ENCODE results near the gene HLA-G.

Gene HLA-G

GRCh38 chr6:29834564-29835436, 7.2 kb downstream of the HLA-G start:
- ChIA-PET CTCF (interaction anchor here (0.6 to 4.1 kb wide), 25 partner anchors 8 to 187 kb away, joined by 3 to 50 read pairs (median 4); no protein-coding TSS in a partner anchor), POLR2A (no interaction called here)
- no peak overlapping the region for H3K4me3 ChIP-seq (ENCODE audit: low read depth, low read length)
- DNase-seq (ENCODE audit: low read depth, low spot score), result no peak
- peak; percentile 73 for TF ChIP-seq CTCF (IDR thresholded peaks at IDR 0.05; ENCODE audit: insufficient read depth, low read length, missing control alignments)

- no peak overlapping the region for H3K4me3 ChIP-seq (ENCODE audit: low read depth, low read length)
- no peak for DNase-seq (ENCODE audit: low read depth, low spot score)
- no peak for TF ChIP-seq CTCF (IDR thresholded peaks at IDR 0.05; ENCODE audit: insufficient read depth, low read length, missing control alignments)
- ChIA-PET CTCF (interaction anchor here (1.0 to 2.8 kb wide), 4 partner anchors 9 to 173 kb away, joined by 3 to 11 read pairs (median 4); no protein-coding TSS in a partner anchor), POLR2A (no interaction called here)
Observed at GRCh38 chr6:29839917-29840316, 12.3 kb downstream of the HLA-G start.

- no peak overlapping the region for H3K4me3 ChIP-seq (ENCODE audit: low read depth, low read length)
- TF ChIP-seq CTCF (IDR thresholded peaks at IDR 0.05; ENCODE audit: insufficient read depth, low read length, missing control alignments), result no peak
- POLR2A ChIA-PET, result no interaction called here
- CTCF ChIA-PET, result interaction anchor here (2.8 kb wide), 1 partner anchor 172 kb away, joined by 11 read pairs; no protein-coding TSS in a partner anchor
- DNase-seq (ENCODE audit: low read depth, low spot score), result no peak
Observed at GRCh38 chr6:29841030-29841429, 13.4 kb downstream of the HLA-G start.

GRCh38 chr6:29845405-29846006, 17.9 kb downstream of the HLA-G start:
- POLR2A ChIA-PET, result no interaction called here
- CTCF ChIA-PET, result interaction anchor here (0.7 to 2.3 kb wide), 3 partner anchors 10 to 169 kb away, joined by 3 to 7 read pairs (median 3); no protein-coding TSS in a partner anchor
- H3K4me3 ChIP-seq (ENCODE audit: low read depth, low read length), result no peak overlapping the region
- DNase-seq (ENCODE audit: low read depth, low spot score), result no peak
- no peak for TF ChIP-seq CTCF (IDR thresholded peaks at IDR 0.05; ENCODE audit: insufficient read depth, low read length, missing control alignments)

GRCh38 chr6:29847871-29848630, 20.4 kb downstream of the HLA-G start:
- CTCF ChIA-PET, result interaction anchor here (0.6 to 3.5 kb wide), 31 partner anchors 8 to 323 kb away, joined by 3 to 67 read pairs (median 4); partner anchors contain the start of gene POLR1H
- DNase-seq (ENCODE audit: low read depth, low spot score), result no peak
- H3K4me3 ChIP-seq (ENCODE audit: low read depth, low read length), result no peak overlapping the region
- POLR2A ChIA-PET, result no interaction called here
- peak; percentile 91 for TF ChIP-seq CTCF (IDR thresholded peaks at IDR 0.05; ENCODE audit: insufficient read depth, low read length, missing control alignments)

All from AG04449 (cell line).